ENCODE results near the gene NCAM1.
A peak's percentile ranks its signal among the peaks of the same experiment; 100 is the strongest.

Gene NCAM1

GRCh38 chr11:113213549-113213948, 252.3 kb downstream of the NCAM1 start:
- no peak for DNase-seq

GRCh38 chr11:113222241-113222640, 261.0 kb downstream of the NCAM1 start:
- DNase-seq: no peak

- DNase-seq: no peak
Measured at GRCh38 chr11:113234888-113235287, 273.7 kb downstream of the NCAM1 start.

- DNase-seq: no peak
Measured at GRCh38 chr11:113237261-113237660, 276.0 kb downstream of the NCAM1 start.

DNA sequence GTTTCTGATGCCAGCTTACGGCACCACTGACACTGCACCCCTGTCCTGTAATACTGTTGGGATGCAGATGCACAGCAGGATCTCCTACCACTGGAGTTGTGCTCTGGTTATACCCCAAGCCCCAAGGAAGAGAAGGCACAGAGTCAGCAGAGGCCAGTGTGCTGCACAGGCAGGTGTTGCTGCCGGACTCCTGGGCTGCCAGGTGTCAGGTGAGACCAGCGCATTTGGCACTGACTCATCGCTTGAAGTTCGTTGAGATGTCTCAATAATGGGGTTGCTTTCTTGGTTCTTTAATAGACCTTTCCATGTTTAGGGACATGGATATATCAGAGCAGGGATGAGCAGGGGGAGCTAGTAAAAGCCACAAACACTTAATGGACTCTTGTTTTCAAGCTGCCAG, 277.5 kb downstream of the NCAM1 start:
- no peak for DNase-seq

DNA sequence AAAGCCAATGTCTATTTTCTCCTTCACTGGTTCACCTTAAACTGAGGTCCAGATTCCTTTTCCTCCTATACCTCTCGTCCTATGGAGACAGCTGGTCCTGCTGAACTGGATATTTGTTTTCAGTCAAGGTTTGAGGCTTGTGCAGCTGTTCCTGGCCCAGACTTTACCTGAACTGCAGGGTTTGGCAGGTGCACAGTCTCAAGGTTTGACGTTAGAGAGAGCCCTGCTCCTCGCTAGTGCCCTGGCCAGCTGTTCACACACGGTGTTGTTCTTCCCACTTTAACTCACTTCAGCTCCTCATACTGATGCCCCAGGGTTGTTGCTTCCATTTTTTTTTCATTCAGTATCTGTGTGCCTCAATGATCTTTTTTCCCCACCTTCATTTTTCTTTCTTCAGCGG, 279.2 kb downstream of the NCAM1 start:
- peak in 2 of 3 experiments; percentile 48 to 84 for DNase-seq

DNA sequence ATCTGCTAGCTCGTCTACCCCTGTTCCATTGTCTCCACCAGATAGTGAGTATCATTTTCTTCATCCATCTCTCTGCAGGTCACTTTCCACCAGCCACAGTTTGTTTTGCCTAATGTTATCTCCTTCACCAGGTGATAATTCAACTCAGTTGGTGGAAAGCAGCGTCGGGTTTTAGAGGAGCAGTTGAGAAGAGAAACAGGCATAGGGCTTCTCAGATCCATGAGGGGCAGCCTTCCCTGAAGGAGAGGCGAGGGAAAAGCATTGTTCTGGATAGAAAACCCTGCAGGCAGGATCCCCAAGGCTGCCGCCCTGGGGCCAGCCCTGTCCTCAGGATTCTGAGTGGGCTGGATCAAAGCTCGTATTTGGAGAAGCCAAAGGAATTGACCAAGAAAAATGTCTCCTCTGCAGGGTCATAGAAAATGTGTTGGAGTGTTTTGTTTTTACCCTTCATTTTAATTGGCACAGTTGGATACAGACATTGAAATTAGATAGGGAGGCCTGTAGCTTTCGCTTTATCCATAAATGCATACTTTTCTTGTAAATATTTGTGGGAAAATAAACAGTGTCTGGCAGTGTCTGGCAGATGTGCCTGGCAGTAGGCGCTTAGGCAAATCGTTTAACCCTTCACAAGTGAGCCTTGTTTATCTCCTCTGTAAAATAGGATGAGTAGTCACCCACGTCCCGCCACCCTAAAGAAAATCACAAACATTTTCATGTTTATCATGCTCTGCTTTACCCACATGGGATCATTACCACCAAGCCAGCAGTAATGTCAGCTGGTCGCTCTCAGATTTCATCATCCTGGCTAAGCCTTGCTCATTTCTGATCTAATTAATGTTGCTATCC, 279.8 kb downstream of the NCAM1 start:
- DNase-seq: peak in 1 of 3 experiments; percentile 73

GRCh38 chr11:113241636-113242054, 280.4 kb downstream of the NCAM1 start:
- DNase-seq: no peak

- DNase-seq: no peak
Measured at GRCh38 chr11:113242060-113242459, 280.8 kb downstream of the NCAM1 start.

- DNase-seq: no peak
Measured at GRCh38 chr11:113242767-113243397, 281.7 kb downstream of the NCAM1 start.

GRCh38 chr11:113243696-113244095, 282.5 kb downstream of the NCAM1 start:
- no peak for DNase-seq

DNA sequence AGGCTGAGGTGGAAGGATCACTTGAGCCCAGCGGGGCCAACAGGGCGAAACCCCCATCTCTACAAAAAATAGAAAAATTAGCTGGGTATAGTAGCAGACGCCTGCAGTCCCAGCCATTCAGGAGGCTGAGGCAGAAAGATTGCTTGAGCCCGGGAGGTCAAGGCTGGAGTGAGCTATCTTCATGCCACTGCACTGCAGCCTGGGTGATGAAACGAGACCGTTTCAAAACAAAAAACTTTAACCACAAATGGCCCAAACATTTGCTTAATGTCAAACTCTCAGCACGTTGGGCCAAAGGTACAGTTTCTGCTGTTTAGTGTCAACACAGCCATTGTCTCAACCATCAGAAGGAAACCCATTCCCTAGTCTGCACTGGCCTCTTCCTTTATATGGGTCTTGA, 284.0 kb downstream of the NCAM1 start:
- DNase-seq: no peak

GRCh38 chr11:113247221-113247620, 286.0 kb downstream of the NCAM1 start:
- peak in 1 of 3 experiments; percentile 48 for DNase-seq

GRCh38 chr11:113247966-113248365, 286.7 kb downstream of the NCAM1 start:
- DNase-seq: no peak

DNA sequence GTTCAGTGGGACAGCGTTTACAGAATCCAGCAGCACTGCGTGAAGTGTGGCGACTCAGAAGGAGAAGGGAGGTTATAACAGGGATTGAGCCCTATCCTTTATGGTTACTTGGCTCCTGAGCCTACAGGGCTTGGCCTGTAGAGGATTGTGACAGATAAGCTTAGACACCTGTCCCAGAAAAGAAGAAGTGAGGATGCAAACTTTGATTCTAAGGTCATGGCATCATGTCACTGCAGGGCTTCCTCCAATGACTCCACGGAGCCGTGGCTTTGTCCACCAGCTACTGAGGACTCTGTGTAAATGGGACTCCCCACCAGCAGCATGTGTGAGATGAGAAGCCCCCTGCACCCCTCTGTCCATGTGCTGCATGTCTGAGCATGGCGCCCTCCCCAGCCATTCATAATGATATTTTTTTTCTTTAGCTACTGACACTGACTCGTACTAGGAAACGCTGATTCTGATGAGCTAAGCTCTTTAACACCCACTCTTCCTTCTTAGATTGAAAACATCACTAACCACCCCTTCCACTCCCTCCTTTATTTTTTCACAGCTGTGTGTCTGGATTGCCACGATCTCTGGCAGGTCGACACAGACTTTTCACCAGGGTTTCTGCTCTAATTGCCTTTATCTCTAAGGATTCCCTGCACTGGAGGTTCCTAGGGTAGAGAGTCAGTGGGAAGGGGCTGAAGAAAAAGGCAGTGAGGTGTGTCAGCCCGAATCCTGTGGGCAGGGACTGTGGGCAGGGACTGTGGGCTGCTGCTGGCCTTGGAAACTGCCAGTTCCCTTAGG, 287.7 kb downstream of the NCAM1 start:
- no peak for DNase-seq

DNA sequence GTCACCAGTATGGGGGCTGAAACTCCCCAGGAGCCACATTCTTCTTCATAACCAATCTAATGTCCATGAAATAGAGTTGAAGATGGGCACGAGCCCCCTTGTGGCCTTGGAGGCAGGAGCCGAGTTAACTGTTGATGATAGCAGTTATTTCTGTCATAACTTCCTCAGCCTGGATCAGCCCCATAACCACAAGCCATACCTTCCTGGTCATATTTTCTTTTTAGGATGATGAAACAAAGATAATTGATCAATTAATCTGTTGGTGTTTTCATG, 288.2 kb downstream of the NCAM1 start:
- peak in 1 of 3 experiments; percentile 21 for DNase-seq

DNA sequence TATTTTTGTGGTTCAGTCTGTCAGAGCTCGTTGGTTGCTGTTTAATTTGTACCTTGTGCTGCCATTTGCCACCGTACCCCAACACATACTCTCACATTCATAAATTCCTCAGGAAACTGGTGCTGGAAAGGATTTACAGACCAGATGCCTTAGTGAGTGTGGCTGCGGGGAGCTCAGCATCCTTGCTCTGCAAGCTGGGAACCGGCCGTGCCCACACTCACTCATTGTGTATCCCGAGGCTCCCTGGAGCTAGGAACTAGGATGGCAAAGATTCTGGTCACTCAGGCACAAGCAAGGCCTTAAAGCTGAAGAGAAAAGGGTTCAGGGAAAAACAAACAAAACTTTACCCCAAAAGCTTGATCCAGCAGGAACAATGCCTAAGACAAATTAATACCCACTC, 288.6 kb downstream of the NCAM1 start:
- DNase-seq: no peak

- DNase-seq: peak in 1 of 3 experiments; percentile 36
Measured at GRCh38 chr11:113251281-113251680, 290.1 kb downstream of the NCAM1 start.

GRCh38 chr11:113253406-113253805, 292.2 kb downstream of the NCAM1 start:
- DNase-seq: no peak

- no peak for DNase-seq
Measured at GRCh38 chr11:113255096-113255495, 293.9 kb downstream of the NCAM1 start.

- DNase-seq: no peak
Measured at GRCh38 chr11:113255741-113256140, 294.5 kb downstream of the NCAM1 start.

DNA sequence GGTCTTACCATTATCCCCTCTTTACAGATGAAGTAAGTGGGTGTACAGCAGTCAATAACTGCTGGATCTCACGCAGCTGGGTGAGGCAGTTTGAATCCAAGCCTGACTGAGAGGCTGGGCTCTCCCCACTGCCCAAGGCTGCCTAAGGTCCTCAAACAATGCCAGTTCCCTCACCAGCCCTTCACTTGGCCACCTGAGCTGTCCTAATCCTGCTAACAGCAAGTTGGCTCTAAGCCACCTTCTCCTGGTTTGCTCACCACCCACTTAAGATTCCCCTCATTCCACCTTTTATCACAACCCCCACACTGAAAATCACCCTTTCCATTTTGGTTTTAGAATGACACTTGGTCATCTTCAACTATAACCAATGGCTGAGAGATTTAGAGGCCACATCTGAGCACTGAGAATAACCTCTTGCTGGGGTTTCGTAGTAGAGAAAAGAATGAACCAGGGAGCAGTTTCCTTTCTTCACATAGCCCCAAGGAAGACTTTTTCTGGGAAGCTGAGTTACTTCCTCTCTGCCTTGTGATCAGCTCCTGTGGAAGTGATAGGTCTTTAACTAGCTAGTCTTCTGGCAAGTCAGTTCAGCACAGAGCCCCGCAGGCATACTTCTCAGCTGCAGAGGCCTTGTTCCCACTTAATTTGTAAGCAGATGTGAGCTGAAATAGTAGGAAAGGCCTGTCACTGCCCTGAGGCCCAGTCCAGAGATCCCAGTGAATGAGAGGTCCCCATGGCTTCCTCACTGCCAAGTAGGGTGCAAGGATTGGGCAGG, 295.4 kb downstream of the NCAM1 start:
- no peak for DNase-seq

GRCh38 chr11:113260096-113260425, 298.8 kb downstream of the NCAM1 start:
- no peak for DNase-seq
